SK-N-DZ (cell line): Measurements from ENCODE around the gene KMT2C.
"Not testable (repeated sequence)": the region's sequence is repeated elsewhere in the genome, so short reads cannot be mapped to it uniquely, and the experiment has no call there.

ENCODE experiments used
- DNase-seq: peaks from one replicate; pipeline ENCODE4 v3.0.0-alpha.2; 2015; ENCODE audit warnings: low spot score

Gene KMT2C

GRCh38 chr7:152313217-152313616 is 122.6 kb downstream of the KMT2C start:
- DNase-seq: peak; percentile 5

- DNase-seq: no peak
These were observed 123.5 kb downstream of the KMT2C start for GRCh38 chr7:152312316-152312715.

GRCh38 chr7:152307902-152308301 is 127.9 kb downstream of the KMT2C start:
- DNase-seq: no peak

GRCh38 chr7:152299542-152300143 is 136.2 kb downstream of the KMT2C start:
- not testable (repeated sequence) for DNase-seq

GRCh38 chr7:152292897-152293296 is 142.9 kb downstream of the KMT2C start:
- DNase-seq: no peak

GRCh38 chr7:152286972-152287371 is 148.8 kb downstream of the KMT2C start:
- DNase-seq: not testable (repeated sequence)

- DNase-seq: not testable (repeated sequence)
These were observed 149.6 kb downstream of the KMT2C start for GRCh38 chr7:152286219-152286618.

- not testable (repeated sequence) for DNase-seq
These were observed 150.8 kb downstream of the KMT2C start for GRCh38 chr7:152284998-152285397.

GRCh38 chr7:152277687-152278086 is 158.1 kb downstream of the KMT2C start:
- DNase-seq: not testable (repeated sequence)

GRCh38 chr7:152270427-152270826 is 165.4 kb downstream of the KMT2C start:
- not testable (repeated sequence) for DNase-seq

- not testable (repeated sequence) for DNase-seq
These were observed 168.9 kb downstream of the KMT2C start for GRCh38 chr7:152266859-152267258.

GRCh38 chr7:152264915-152265314 is 170.9 kb downstream of the KMT2C start:
- DNase-seq: not testable (repeated sequence)

- DNase-seq: not testable (repeated sequence)
These were observed 173.7 kb downstream of the KMT2C start for GRCh38 chr7:152262146-152262545.

GRCh38 chr7:152259645-152260044 is 176.2 kb downstream of the KMT2C start:
- DNase-seq: not testable (repeated sequence)

GRCh38 chr7:152247851-152248250 is 188.0 kb downstream of the KMT2C start:
- not testable (repeated sequence) for DNase-seq

GRCh38 chr7:152245417-152245816 is 190.4 kb downstream of the KMT2C start:
- DNase-seq: not testable (repeated sequence)

GRCh38 chr7:152243464-152243863 is 192.3 kb downstream of the KMT2C start:
- not testable (repeated sequence) for DNase-seq

GRCh38 chr7:152241301-152241700 is 194.5 kb downstream of the KMT2C start:
- not testable (repeated sequence) for DNase-seq

GRCh38 chr7:152236306-152236705 is 199.5 kb downstream of the KMT2C start:
- not testable (repeated sequence) for DNase-seq

- not testable (repeated sequence) for DNase-seq
These were observed 201.4 kb downstream of the KMT2C start for GRCh38 chr7:152234421-152234820.

- no peak for DNase-seq
These were observed 204.7 kb downstream of the KMT2C start for GRCh38 chr7:152231089-152231488.

- DNase-seq: not testable (repeated sequence)
These were observed 216.2 kb downstream of the KMT2C start for GRCh38 chr7:152219556-152219955.

- DNase-seq: not testable (repeated sequence)
These were observed 227.0 kb downstream of the KMT2C start for GRCh38 chr7:152208766-152209165.

- not testable (repeated sequence) for DNase-seq
These were observed 231.4 kb downstream of the KMT2C start for GRCh38 chr7:152204417-152204816.
